Neural cell (in vitro differentiated cells): ENCODE results near the gene FBXL2.

Experiments
- EP300 ChIP-seq: fragments of 450-650 bp; conservative IDR thresholded peaks from 2 replicates; pipeline ENCODE4 v1.6.1; 2014; ENCODE audit warnings: antibody characterized with exemption, mild to moderate bottlenecking, moderate library complexity; ENCODE audit not compliant: poor library complexity, severe bottlenecking
- EZH2 ChIP-seq: fragments of 200-600, 300-800 bp; shearing (Covaris generic), sonication (generic); IDR thresholded peaks from 2 replicates; pipeline ENCODE4 v1.6.1; 2014; ENCODE audit warnings: antibody characterized with exemption, low read length, borderline replicate concordance, mild to moderate bottlenecking; ENCODE audit not compliant: insufficient read depth, poor library complexity, severe bottlenecking
- MXI1 ChIP-seq: fragments of 450-650 bp; conservative IDR thresholded peaks from 2 replicates; pipeline ENCODE4 v1.6.1; 2014; ENCODE audit warnings: antibody characterized with exemption, mild to moderate bottlenecking; ENCODE audit not compliant: poor library complexity, severe bottlenecking
- POLR2AphosphoS5 ChIP-seq: IDR thresholded peaks from 2 replicates; pipeline ENCODE4 v1.6.1; 2012
- RAD21 ChIP-seq: fragments of 450-650 bp; conservative IDR thresholded peaks from 2 replicates; pipeline ENCODE4 v1.6.1; 2014; ENCODE audit warnings: antibody characterized with exemption, mild to moderate bottlenecking, moderate library complexity
- SMC3 ChIP-seq: fragments of 450-650 bp; conservative IDR thresholded peaks from 2 replicates; pipeline ENCODE4 v1.6.1; 2014; ENCODE audit warnings: antibody characterized with exemption, mild to moderate bottlenecking, moderate library complexity; ENCODE audit not compliant: poor library complexity
- TAF1 ChIP-seq: IDR thresholded peaks from 2 replicates; pipeline ENCODE4 v1.6.1; 2012; ENCODE audit warnings: low read depth
- TF ChIP-seq, protein P1 (sequence below): fragments of 450-650 bp; IDR thresholded peaks from 2 replicates; pipeline ENCODE4 v1.5.1; 2014; ENCODE audit warnings: antibody characterized with exemption, mild to moderate bottlenecking, moderate library complexity; ENCODE audit not compliant: poor library complexity, severe bottlenecking

DNA sequence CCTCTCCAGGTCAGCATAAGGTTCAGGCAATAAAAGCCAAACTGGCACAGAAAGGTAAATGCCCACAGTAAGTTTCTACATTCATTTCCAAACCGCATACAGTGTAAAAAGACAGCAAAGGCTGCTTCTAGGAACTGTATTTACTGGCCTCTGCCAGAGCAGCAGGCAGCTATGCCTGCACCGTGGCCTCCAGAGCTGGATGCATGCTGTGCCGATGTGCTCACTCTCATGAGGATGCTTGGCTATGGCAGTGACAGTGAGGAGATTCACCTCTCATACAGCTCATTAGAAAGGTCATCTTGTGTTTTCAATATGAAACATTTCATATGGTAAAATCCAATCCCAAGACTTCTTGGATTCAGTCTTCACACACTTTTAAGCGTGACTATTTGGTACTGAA is 112.7 kb downstream of the FBXL2 start:
- TF ChIP-seq, protein P1, sequence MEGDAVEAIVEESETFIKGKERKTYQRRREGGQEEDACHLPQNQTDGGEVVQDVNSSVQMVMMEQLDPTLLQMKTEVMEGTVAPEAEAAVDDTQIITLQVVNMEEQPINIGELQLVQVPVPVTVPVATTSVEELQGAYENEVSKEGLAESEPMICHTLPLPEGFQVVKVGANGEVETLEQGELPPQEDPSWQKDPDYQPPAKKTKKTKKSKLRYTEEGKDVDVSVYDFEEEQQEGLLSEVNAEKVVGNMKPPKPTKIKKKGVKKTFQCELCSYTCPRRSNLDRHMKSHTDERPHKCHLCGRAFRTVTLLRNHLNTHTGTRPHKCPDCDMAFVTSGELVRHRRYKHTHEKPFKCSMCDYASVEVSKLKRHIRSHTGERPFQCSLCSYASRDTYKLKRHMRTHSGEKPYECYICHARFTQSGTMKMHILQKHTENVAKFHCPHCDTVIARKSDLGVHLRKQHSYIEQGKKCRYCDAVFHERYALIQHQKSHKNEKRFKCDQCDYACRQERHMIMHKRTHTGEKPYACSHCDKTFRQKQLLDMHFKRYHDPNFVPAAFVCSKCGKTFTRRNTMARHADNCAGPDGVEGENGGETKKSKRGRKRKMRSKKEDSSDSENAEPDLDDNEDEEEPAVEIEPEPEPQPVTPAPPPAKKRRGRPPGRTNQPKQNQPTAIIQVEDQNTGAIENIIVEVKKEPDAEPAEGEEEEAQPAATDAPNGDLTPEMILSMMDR, result no peak
- TF ChIP-seq RAD21 (no peak), EP300 (no peak), TAF1 (no peak), POLR2AphosphoS5 (no peak), EZH2 (no peak), SMC3 (no peak), MXI1 (no peak)
